Right renal pelvis (tissue), 4 donors: ENCODE data around the gene ANAPC10. TPM values are rescaled to one million over a fixed set of nuclear protein-coding genes. Genes with fewer than 3 reads are reported as not detected.
"Not testable (repeated sequence)": the region's sequence is repeated elsewhere in the genome, so short reads cannot be mapped to it uniquely, and the experiment has no call there.

Experiments
- DNase-seq, 4 donors: peaks; one replicate each; pipeline ENCODE4 v3.0.0-alpha.2; 2013; ENCODE audit warnings: low read depth in 4 of 4, low spot score in 3 of 4, missing footprints in 1 of 4
- polyA plus RNA-seq, 4 donors: library from polyadenylated mRNA; unstranded; fragments of 120-200 nt; gene quantifications; one replicate each; pipeline ENCODE4 v1.2.1, GENCODE V29; 2013; ENCODE audit not compliant: insufficient read length in 4 of 4

The ANAPC10 gene
- polyA plus RNA-seq, 4 donors, result 27.2 to 32.7 (median 29.8) TPM

GRCh38 chr4:145012841-145013240 lies 85.2 kb downstream of the ANAPC10 start:
- no peak for DNase-seq

GRCh38 chr4:145011636-145012035 lies 86.4 kb downstream of the ANAPC10 start:
- DNase-seq, result no peak

- DNase-seq, result not testable (repeated sequence)
These were observed 87.7 kb downstream of the ANAPC10 start for GRCh38 chr4:145010315-145010714.

GRCh38 chr4:145003675-145004074 lies 94.3 kb downstream of the ANAPC10 start:
- DNase-seq, result no peak

- no peak for DNase-seq
These were observed 96.4 kb downstream of the ANAPC10 start for GRCh38 chr4:145001635-145002034.

GRCh38 chr4:145000656-145001055 lies 97.3 kb downstream of the ANAPC10 start:
- not testable (repeated sequence) for DNase-seq

- no peak for DNase-seq
These were observed 108.7 kb downstream of the ANAPC10 start for GRCh38 chr4:144989306-144989705.

- DNase-seq, result no peak
These were observed 112.5 kb downstream of the ANAPC10 start for GRCh38 chr4:144985531-144985930.

GRCh38 chr4:144985014-144985413 lies 113.0 kb downstream of the ANAPC10 start:
- DNase-seq, result no peak

GRCh38 chr4:144984241-144984640 lies 113.8 kb downstream of the ANAPC10 start:
- no peak for DNase-seq

GRCh38 chr4:144975718-144976117 lies 122.3 kb downstream of the ANAPC10 start:
- no peak for DNase-seq

- no peak for DNase-seq
These were observed 127.4 kb downstream of the ANAPC10 start for GRCh38 chr4:144970597-144970996.

- DNase-seq, result no peak
These were observed 128.2 kb downstream of the ANAPC10 start for GRCh38 chr4:144969821-144970220.

GRCh38 chr4:144968606-144969005 lies 129.4 kb downstream of the ANAPC10 start:
- DNase-seq, result no peak

GRCh38 chr4:144967161-144967560 lies 130.8 kb downstream of the ANAPC10 start:
- no peak for DNase-seq

- no peak for DNase-seq
These were observed 135.7 kb downstream of the ANAPC10 start for GRCh38 chr4:144962300-144962699.

GRCh38 chr4:144955104-144955503 lies 142.9 kb downstream of the ANAPC10 start:
- DNase-seq, result no peak

- no peak for DNase-seq
These were observed 143.8 kb downstream of the ANAPC10 start for GRCh38 chr4:144954230-144954629.

- DNase-seq, result no peak
These were observed 149.6 kb downstream of the ANAPC10 start for GRCh38 chr4:144948421-144948820.

GRCh38 chr4:144948009-144948408 lies 150.0 kb downstream of the ANAPC10 start:
- no peak for DNase-seq
